Calu3 (cell line): Measurements from ENCODE around the gene TBC1D13. TPM values are rescaled to one million over a fixed set of nuclear protein-coding genes. Genes with fewer than 3 reads are reported as not detected.
"Not testable (repeated sequence)": the region's sequence is repeated elsewhere in the genome, so short reads cannot be mapped to it uniquely, and the experiment has no call there.

ENCODE experiments used
- BruUV-seq: library from RNA; stranded (reverse); fragments of 400-500 nt; replicated peaks from 2 replicates; lab custom pipeline; 2021; lab: Mats Ljungman, UMichigan
- CTCF ChIA-PET: fragments of 300-600 bp; sonication (Branson Sonifier 250); formaldehyde crosslinking; loops from one replicate; lab custom pipeline; 2022; ENCODE audit warnings: antibody characterized with exemption; lab: Charles Lee
- DNase-seq: peaks from one replicate; pipeline ENCODE4 v3.0.0; 2022
- H3K27ac Mint-ChIP-seq: one replicate; pipeline ENCODE4 v1.8.0; 2022; ENCODE audit warnings: mixed read lengths; ENCODE audit not compliant: unreplicated experiment
- H3K27me3 Mint-ChIP-seq: one replicate; pipeline ENCODE4 v1.8.0; 2022; ENCODE audit warnings: mixed read lengths; ENCODE audit not compliant: unreplicated experiment
- H3K36me3 Mint-ChIP-seq: one replicate; pipeline ENCODE4 v1.8.0; 2022; ENCODE audit warnings: mild to moderate bottlenecking, moderate library complexity, mixed read lengths; ENCODE audit not compliant: insufficient read depth, unreplicated experiment
- H3K4me1 Mint-ChIP-seq: one replicate; pipeline ENCODE4 v1.8.0; 2022; ENCODE audit warnings: mild to moderate bottlenecking, low read depth, mixed read lengths; ENCODE audit not compliant: unreplicated experiment
- H3K4me3 Mint-ChIP-seq: one replicate; pipeline ENCODE4 v1.8.0; 2022; ENCODE audit warnings: mild to moderate bottlenecking, low read depth, moderate library complexity, mixed read lengths; ENCODE audit not compliant: unreplicated experiment
- H3K9me3 Mint-ChIP-seq: one replicate; pipeline ENCODE4 v1.8.0; 2022; ENCODE audit warnings: low read depth, mixed read lengths; ENCODE audit not compliant: unreplicated experiment
- CTCF ChIP-seq: fragments of 200-600 bp; IDR thresholded peaks from one replicate; pipeline ENCODE4 v1.8.0; 2022; ENCODE audit warnings: antibody characterized with exemption; ENCODE audit not compliant: unreplicated experiment
- intact Hi-C: fragments of 100-400 bp; cut with micrococcal nuclease; formaldehyde crosslinking; loops from one replicate; pipeline ENCODE4 v1.10.0; 2022; ENCODE audit not compliant: unreplicated experiment
- total RNA-seq: library from RNA; stranded (reverse); gene quantifications from 2 replicates; pipeline ENCODE4 v1.2.3, GENCODE V29; 2022

The TBC1D13 gene
- total RNA-seq, 1 experiment from 2014 or later = 16.6 TPM

DNA sequence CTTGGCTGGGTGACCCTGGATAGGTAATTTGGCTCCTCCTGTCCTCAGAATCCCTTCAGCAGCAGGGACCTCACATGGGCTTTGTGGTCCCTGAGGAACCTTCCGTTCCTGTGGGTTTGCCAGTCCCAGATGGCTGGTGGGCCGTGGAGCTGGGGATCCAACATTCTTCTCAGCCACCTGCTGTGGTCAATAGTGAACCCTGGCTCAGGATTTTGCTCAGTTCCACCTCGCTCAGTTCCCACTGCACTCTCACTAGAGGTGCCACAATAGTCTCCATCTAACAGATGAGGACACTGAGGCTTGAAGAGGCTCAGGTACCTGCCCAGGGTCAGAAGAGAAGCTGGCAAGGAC, 59.6 kb downstream of the TBC1D13 start:
- Mint-ChIP-seq H3K36me3 (no peaks in the 10 kb centered on the region), H3K9me3 (peaks cover 9% of the 10 kb centered on the region), H3K27ac (no peak overlapping the region), H3K27me3 (no peaks in the 10 kb centered on the region), H3K4me1 (no peaks in the 10 kb centered on the region), H3K4me3 (no peak overlapping the region)
- intact Hi-C loops = no loop called here
- no peak for DNase-seq
- no peak for TF ChIP-seq CTCF
- CTCF ChIA-PET = interaction anchor here (0.5 kb wide), 1 partner anchor 78 kb away, joined by 3 read pairs; no protein-coding TSS in a partner anchor
- no TSS peak for BruUV-seq

DNA sequence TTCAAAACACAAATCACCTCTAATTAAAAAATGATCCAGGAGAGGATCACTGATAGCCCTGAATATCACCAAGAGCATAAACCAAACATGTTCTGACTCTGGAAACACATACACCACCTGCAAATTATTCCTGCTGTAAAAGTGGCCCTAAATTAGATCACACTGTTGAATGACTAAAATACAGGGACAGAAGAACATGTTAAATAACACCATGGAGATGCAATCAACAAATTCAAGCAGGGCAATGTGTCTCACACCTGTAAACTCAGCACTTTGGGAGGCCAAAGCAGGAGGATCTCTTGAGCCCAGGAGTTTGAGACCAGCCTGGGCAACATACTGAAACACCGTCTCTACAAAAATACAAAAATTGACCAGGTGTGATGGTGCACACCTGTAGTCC, 60.8 kb downstream of the TBC1D13 start:
- no peaks in the 10 kb centered on the region for H3K36me3 Mint-ChIP-seq
- DNase-seq = no peak
- intact Hi-C loops = no loop called here
- H3K4me3 Mint-ChIP-seq = no peak overlapping the region
- peaks cover 9% of the 10 kb centered on the region for H3K9me3 Mint-ChIP-seq
- no peak for TF ChIP-seq CTCF
- no peaks in the 10 kb centered on the region for H3K27me3 Mint-ChIP-seq
- H3K27ac Mint-ChIP-seq = no peak overlapping the region
- H3K4me1 Mint-ChIP-seq = no peaks in the 10 kb centered on the region
- CTCF ChIA-PET = no interaction called here
- BruUV-seq = no TSS peak

DNA sequence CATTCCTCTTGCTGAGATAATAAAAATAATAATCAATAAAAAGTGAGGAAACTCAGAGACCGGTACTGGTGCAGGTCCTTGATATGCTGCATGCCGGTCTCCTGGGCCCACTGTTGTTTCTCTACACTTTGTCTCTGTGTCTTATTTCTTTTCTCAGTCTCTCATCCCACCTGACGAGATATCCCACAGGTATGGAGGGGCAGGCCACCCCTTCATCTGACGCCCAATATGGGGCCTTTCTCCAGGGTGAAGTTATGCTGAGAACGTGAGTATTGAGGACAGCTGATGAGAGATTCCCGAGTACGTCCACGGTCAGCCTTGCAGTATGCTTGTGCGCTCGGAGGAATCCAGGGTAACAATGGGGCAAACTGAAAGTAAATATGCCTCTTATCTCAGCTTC, 64.0 kb downstream of the TBC1D13 start:
- H3K27me3 Mint-ChIP-seq, H3K4me1 Mint-ChIP-seq, CTCF ChIA-PET, H3K27ac Mint-ChIP-seq, BruUV-seq, intact Hi-C loops, DNase-seq, H3K4me3 Mint-ChIP-seq, H3K9me3 Mint-ChIP-seq, H3K36me3 Mint-ChIP-seq: not testable (repeated sequence)

- intact Hi-C loops = loop anchor here (1.0 kb wide), 1 partner anchor 76 kb away; no protein-coding TSS in a partner anchor
- not testable (repeated sequence) for H3K36me3 Mint-ChIP-seq
Observed at GRCh38 chr9:128851779-128852600, 64.9 kb downstream of the TBC1D13 start.

DNA sequence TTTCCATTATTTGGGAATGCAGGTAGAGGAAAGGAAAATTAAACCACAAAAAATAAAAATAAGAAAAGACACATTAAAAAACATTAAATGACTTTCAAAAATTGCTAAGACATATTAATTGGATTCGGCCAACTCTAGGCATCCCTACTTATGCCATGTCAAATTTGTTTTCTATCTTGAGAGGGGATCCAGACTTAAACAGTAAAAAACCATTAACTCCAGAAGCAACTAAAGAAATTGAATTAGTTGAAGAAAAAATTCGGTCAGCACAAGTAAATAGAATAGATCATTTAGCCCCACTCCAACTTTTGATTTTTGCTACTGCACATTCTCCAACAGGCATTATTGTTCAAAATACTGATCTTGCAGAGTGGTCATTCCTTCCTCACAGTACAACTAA, 65.6 kb downstream of the TBC1D13 start:
- DNase-seq, H3K4me1 Mint-ChIP-seq, H3K36me3 Mint-ChIP-seq, H3K27ac Mint-ChIP-seq, BruUV-seq, H3K4me3 Mint-ChIP-seq, H3K27me3 Mint-ChIP-seq, H3K9me3 Mint-ChIP-seq: not testable (repeated sequence)
- CTCF ChIA-PET = interaction anchor here (0.8 to 1.2 kb wide), 2 partner anchors 74 to 76 kb away, joined by 3 read pairs; no protein-coding TSS in a partner anchor
- intact Hi-C loops = loop anchor here (1.0 kb wide), 1 partner anchor 76 kb away; no protein-coding TSS in a partner anchor

More at GRCh38 chr9:128851779-128852600, 64.9 kb downstream of the TBC1D13 start:
- not testable (repeated sequence) for H3K27me3 Mint-ChIP-seq, H3K4me1 Mint-ChIP-seq, H3K4me3 Mint-ChIP-seq, H3K9me3 Mint-ChIP-seq, BruUV-seq, H3K27ac Mint-ChIP-seq
- DNase-seq = peak; percentile 16
- CTCF ChIA-PET = interaction anchor here (0.8 to 1.2 kb wide), 2 partner anchors 74 to 76 kb away, joined by 3 read pairs; no protein-coding TSS in a partner anchor
- TF ChIP-seq CTCF = peak; percentile 33

DNA sequence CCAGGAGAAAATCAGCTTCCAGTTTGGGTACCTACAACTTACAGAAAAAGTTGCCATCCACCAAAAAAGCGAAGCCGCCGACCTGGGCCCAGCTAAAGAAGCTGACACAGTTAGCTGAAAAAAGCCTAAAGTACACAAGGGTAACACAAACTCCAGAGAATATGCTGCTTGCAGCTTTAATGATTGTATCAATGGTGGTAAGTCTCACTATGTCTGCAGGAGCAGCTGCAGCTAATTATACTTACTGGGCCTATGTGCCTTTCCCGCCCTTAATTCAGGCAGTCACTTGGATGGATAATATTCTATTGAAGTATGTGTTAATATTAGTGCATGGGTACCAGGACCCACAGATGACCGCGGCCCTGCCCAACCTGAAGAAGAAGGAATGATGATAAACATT, 67.4 kb downstream of the TBC1D13 start:
- DNase-seq, CTCF ChIA-PET, BruUV-seq, H3K36me3 Mint-ChIP-seq, H3K9me3 Mint-ChIP-seq, H3K4me3 Mint-ChIP-seq, H3K4me1 Mint-ChIP-seq, H3K27me3 Mint-ChIP-seq, intact Hi-C loops, H3K27ac Mint-ChIP-seq: not testable (repeated sequence)

DNA sequence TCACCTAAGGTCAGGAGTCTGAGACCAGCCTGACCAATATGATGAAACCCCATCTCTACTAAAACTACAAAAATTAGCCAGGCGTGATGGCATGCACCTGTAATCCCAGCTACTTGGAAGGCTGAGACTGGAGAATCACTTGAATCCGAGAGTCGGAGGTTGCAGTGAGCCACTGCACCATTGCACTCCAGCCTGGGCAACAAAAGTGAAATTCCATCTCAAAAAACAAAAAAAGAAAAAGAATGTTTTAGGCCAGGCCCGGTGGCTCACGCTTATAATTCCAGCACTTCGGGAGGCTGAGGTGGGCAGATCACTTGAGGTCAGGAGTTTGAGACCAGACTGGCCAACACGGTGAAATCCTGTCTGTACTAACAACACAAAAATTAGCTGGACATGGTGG, 71.4 kb downstream of the TBC1D13 start:
- H3K4me3 Mint-ChIP-seq, BruUV-seq, H3K27ac Mint-ChIP-seq, CTCF ChIA-PET, DNase-seq, H3K9me3 Mint-ChIP-seq, H3K27me3 Mint-ChIP-seq, intact Hi-C loops, H3K36me3 Mint-ChIP-seq, H3K4me1 Mint-ChIP-seq: not testable (repeated sequence)
